ENCODE results near the gene CHD9. TPM values are rescaled to one million over a fixed set of nuclear protein-coding genes. Genes with fewer than 3 reads are reported as not detected.
A peak's percentile ranks its signal among the peaks of the same experiment; 100 is the strongest.
"Not testable (repeated sequence)": the region's sequence is repeated elsewhere in the genome, so short reads cannot be mapped to it uniquely, and the experiment has no call there.

CHD9 gene
- total RNA-seq, 2 donors from 2014 or later = 38.1 to 58.7 TPM

DNA sequence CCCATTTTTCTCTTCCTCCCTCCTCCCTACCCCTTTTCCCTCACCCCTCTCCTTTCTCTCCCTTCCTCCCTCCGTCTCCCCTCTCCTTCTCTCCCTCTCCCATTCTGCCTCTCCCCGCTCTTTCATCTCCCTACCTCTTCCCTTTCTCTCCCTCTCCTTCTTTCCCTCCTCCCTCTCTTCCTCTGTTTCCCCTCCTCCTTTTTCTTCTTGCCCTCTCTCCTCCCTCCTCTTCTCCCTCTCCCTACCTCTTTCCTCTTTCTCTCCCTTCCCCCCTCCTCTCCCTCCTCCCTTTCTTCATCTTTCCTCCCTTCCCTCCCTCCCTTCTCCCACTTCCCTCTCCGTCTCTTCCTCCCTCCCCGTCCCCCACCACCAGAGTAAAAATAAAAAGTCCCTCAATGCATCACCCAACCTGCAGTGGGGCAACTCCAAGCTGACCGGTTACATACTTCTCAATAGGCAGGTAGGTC lies 12.5 kb upstream of the CHD9 start:
- DNase-seq (no peak), ATAC-seq (no peak)
- H3K36me3 ChIP-seq (replicated peaks in 1 of 2; ENCODE audit: insufficient read depth in 1 of 2, low read depth in 2 of 2) = no peaks in the 10 kb centered on the region
- no peaks in the 10 kb centered on the region for H3K27me3 ChIP-seq
- H3K9me3 ChIP-seq = no peaks in the 10 kb centered on the region
- WGBS, 2 donors = 35 to 55% methylated on average over 5 of the region's 5 CpGs
- peak overlapping the region in 3 of 4 donors; percentile 49 to 82 (median 73) for H3K27ac ChIP-seq
- TF ChIP-seq, protein P1, sequence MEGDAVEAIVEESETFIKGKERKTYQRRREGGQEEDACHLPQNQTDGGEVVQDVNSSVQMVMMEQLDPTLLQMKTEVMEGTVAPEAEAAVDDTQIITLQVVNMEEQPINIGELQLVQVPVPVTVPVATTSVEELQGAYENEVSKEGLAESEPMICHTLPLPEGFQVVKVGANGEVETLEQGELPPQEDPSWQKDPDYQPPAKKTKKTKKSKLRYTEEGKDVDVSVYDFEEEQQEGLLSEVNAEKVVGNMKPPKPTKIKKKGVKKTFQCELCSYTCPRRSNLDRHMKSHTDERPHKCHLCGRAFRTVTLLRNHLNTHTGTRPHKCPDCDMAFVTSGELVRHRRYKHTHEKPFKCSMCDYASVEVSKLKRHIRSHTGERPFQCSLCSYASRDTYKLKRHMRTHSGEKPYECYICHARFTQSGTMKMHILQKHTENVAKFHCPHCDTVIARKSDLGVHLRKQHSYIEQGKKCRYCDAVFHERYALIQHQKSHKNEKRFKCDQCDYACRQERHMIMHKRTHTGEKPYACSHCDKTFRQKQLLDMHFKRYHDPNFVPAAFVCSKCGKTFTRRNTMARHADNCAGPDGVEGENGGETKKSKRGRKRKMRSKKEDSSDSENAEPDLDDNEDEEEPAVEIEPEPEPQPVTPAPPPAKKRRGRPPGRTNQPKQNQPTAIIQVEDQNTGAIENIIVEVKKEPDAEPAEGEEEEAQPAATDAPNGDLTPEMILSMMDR (IDR thresholded peaks at IDR 0.05) = no peak
- no peak for TF ChIP-seq POLR2A (IDR thresholded peaks at IDR 0.05)
- intact Hi-C loops (cut with DNase I) = no loop called here
- peaks cover 18% of the 10 kb centered on the region for H3K4me1 ChIP-seq
- no peak overlapping the region for H3K4me3 ChIP-seq

DNA sequence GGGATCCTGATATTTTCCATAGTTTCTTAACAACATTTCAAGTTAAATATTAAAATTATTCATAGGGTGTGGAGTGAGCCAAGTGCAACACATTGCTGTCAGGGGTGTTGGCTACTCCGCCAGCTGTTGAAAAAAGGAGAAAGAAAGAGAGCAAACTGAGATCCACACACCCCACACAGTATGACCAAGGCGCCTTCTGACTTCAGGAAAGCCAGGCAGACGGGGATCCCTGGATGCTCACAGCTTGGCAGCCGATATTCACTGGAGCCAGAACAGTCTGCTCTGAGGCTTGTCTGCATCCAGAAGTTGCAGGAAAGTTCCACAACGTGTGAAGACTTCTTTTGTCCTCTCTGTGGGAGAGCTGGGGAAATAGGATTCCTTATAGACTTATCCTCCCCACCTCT lies 11.4 kb upstream of the CHD9 start:
- ATAC-seq = no peak
- Histone ChIP-seq H3K27ac (peak overlapping the region; percentile 46 to 82 (median 61)), H3K27me3 (no peaks in the 10 kb centered on the region), H3K36me3 (replicated peaks in 1 of 2; ENCODE audit: insufficient read depth in 1 of 2, low read depth in 2 of 2) (no peaks in the 10 kb centered on the region), H3K4me1 (peaks cover 18% of the 10 kb centered on the region), H3K9me3 (no peaks in the 10 kb centered on the region), H3K4me3 (no peak overlapping the region)
- WGBS, 2 donors = 21 to 34% methylated on average over 5 of the region's 5 CpGs
- intact Hi-C loops (cut with DNase I) = no loop called here
- no peak for DNase-seq
- TF ChIP-seq POLR2A (IDR thresholded peaks at IDR 0.05) = no peak
- TF ChIP-seq, protein P1 (IDR thresholded peaks at IDR 0.05) = no peak

DNA sequence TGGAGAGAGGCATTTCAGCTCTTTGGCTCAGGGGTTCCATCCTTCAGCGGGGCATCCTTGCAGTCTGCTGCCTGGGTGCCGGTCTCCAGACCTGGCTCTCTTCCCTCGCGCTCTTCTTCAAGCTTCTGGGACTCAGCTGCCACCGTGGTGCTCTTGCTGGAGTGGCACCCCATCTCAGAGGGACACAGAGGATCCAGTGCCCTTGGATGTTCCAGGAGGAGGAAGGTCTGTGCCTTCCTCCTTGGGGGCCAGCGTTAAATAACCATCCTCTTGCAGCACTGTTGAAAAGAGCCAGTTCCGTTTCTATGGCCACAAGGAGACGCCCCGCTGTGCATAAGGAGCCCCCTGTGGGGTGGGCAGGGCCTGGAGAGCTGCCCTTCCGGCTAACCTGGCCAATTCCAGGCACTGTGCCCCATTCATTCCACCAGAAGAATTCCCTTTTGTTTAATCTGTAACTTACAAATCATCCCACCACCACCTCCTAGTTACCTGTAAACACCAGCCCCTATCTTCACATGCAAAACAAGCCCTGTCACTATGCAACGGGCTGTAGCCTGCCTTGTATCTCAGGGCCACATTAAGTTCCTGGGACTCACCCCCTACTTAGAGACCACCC lies 10.7 kb upstream of the CHD9 start:
- intact Hi-C loops (cut with DNase I) = no loop called here
- H3K9me3 ChIP-seq = no peaks in the 10 kb centered on the region
- WGBS, 2 donors = 17 to 20% methylated on average over 11 of the region's 11 CpGs
- no peak overlapping the region for H3K4me3 ChIP-seq
- H3K27ac ChIP-seq = peak overlapping the region; percentile 46 to 82 (median 61)
- H3K4me1 ChIP-seq = peaks cover 18% of the 10 kb centered on the region
- peak in 2 of 3 donors; percentile 50 to 65 for TF ChIP-seq POLR2A (IDR thresholded peaks at IDR 0.05)
- TF ChIP-seq, protein P1 (IDR thresholded peaks at IDR 0.05) = no peak
- DNase-seq = peak; percentile 60 to 72 (median 68)
- H3K36me3 ChIP-seq (replicated peaks in 1 of 2; ENCODE audit: insufficient read depth in 1 of 2, low read depth in 2 of 2) = no peaks in the 10 kb centered on the region
- peak; percentile 78 for ATAC-seq
- no peaks in the 10 kb centered on the region for H3K27me3 ChIP-seq

DNA sequence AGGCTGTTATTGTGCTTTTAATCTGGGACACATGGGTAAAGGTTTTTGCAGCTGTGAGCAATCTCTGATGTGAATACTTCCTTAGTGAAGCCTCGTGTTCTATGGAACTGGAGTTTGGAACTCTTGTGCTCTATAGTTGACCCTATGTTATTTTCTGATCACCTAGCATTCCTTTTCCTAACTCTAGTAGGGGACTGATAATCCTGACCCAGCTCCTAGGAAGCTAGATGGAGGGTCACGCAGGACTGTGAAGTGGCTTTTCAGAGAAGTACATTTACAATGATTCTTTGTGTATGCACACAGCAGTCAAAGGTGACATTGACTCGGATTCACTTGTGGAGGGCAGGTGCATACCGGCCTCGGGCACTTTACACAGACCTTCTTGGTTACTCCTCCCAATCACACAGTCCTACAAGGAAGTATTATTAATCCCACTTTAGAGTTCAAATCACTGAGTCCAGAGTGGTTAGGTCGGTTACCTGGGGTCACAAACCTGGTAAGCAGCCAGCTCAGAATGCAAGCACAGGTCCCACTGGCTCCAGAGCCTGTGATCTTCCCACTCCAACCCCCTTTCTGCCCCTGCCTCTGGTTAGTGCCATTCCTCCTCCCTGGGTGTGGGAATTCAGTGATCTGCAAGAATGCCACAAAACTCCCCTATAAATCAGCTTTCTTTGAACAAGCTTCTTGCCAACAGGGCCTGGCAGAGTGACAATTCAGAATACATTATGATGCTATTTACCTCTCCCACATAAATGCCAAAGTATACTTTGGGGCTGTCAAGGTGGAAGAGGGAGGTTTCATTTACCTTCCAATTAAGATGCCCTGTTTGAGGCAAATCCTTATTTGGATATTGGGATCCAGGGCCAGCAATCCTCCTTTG lies 9.2 kb upstream of the CHD9 start:
- ATAC-seq (no peak), DNase-seq (peak; percentile 15 to 45 (median 28))
- TF ChIP-seq, protein P1 (IDR thresholded peaks at IDR 0.05) = no peak
- TF ChIP-seq POLR2A (IDR thresholded peaks at IDR 0.05) = no peak
- WGBS, 2 donors = 44 to 53% methylated on average over 6 of the region's 6 CpGs
- no peaks in the 10 kb centered on the region for H3K9me3 ChIP-seq
- H3K4me3 ChIP-seq = no peak overlapping the region
- no peaks in the 10 kb centered on the region for H3K27me3 ChIP-seq
- intact Hi-C loops (cut with DNase I) = no loop called here
- H3K27ac ChIP-seq = peak overlapping the region; percentile 27 to 82 (median 61)
- H3K36me3 ChIP-seq (replicated peaks in 1 of 2; ENCODE audit: insufficient read depth in 1 of 2, low read depth in 2 of 2) = no peaks in the 10 kb centered on the region
- peaks cover 18% of the 10 kb centered on the region for H3K4me1 ChIP-seq

DNA sequence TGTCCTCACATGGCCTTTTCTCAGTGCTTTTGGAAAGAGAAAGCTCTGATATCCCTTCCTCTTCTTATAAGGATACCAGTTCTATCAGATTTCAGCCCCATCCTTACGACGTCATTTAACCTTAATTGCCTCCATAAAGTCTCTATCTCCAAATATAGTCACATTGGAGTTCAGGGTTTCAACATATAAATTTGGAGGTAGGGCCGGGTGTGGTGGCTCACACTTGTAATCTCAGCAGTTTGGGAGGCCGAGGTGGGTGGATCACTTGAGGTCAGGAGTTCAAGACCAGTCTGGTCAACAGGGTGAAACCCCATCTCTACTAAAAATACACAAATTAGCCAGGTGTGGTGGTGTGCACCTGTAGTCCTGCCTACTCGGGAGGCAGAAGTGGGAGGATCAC lies 7.3 kb upstream of the CHD9 start:
- WGBS, 2 donors = 84 to 90% methylated on average over 5 of the region's 5 CpGs
- H3K36me3 ChIP-seq (replicated peaks in 1 of 2; ENCODE audit: insufficient read depth in 1 of 2, low read depth in 2 of 2); H3K4me3 ChIP-seq; H3K9me3 ChIP-seq; intact Hi-C loops (cut with DNase I); ATAC-seq; H3K27me3 ChIP-seq; DNase-seq: not testable (repeated sequence)
- peak overlapping the region in 1 of 4 donors; percentile 1 for H3K27ac ChIP-seq
- peaks cover 15% of the 10 kb centered on the region for H3K4me1 ChIP-seq
